Lung (tissue), 10 donors: ENCODE results near the gene GOLGA6L6. TPM values are rescaled to one million over a fixed set of nuclear protein-coding genes. Genes with fewer than 3 reads are reported as not detected.
"Not testable (repeated sequence)": the region's sequence is repeated elsewhere in the genome, so short reads cannot be mapped to it uniquely, and the experiment has no call there.

ENCODE experiments used
- ATAC-seq: fragments of 200-7000 bp; cut with Tn5 transposase; one replicate; pipeline ENCODE4 v1.9.1; 2020; ENCODE audit warnings: moderate number of reproducible peaks; ENCODE audit not compliant: insufficient read depth, low FRiP score
- DNase-seq, 3 donors: peaks; one replicate each; pipeline ENCODE4 v3.0.0-alpha.2; 2013 to 2017
- H3K27ac ChIP-seq, 2 donors: one replicate each; pipeline ENCODE4 v1.5.1; 2013; ENCODE audit warnings: mild to moderate bottlenecking in 2 of 2, moderate library complexity in 2 of 2, control low read depth in 1 of 2, inconsistent platforms in 1 of 2, low read depth in 1 of 2, low read length in 1 of 2
- H3K27me3 ChIP-seq, 3 donors: one replicate each; pipeline ENCODE4 v1.5.1; 2013; ENCODE audit warnings: low read length in 2 of 3; ENCODE audit not compliant: control insufficient read depth in 3 of 3, insufficient read depth in 3 of 3
- H3K36me3 ChIP-seq, 4 donors: one replicate each; pipeline ENCODE4 v1.5.1; 2013; ENCODE audit warnings: low read length in 4 of 4, mild to moderate bottlenecking in 1 of 4, moderate library complexity in 1 of 4; ENCODE audit not compliant: control insufficient read depth in 4 of 4, insufficient read depth in 4 of 4
- H3K4me1 ChIP-seq, 5 donors: one replicate each; pipeline ENCODE4 v1.5.1; 2013; ENCODE audit warnings: low read length in 5 of 5, mild to moderate bottlenecking in 2 of 5, moderate library complexity in 1 of 5; ENCODE audit not compliant: control insufficient read depth in 5 of 5, insufficient read depth in 5 of 5
- H3K4me3 ChIP-seq: one replicate; pipeline ENCODE4 v1.5.1; 2013; ENCODE audit warnings: mild to moderate bottlenecking, control low read depth, moderate library complexity
- H3K9ac ChIP-seq, 2 donors: one replicate each; pipeline ENCODE4 v1.5.1; 2013; ENCODE audit warnings: low read length in 2 of 2, control low read depth in 1 of 2; ENCODE audit not compliant: insufficient read depth in 1 of 2
- H3K9me3 ChIP-seq, 4 donors: one replicate each; pipeline ENCODE4 v1.5.1; 2013; ENCODE audit warnings: low read length in 3 of 4, mild to moderate bottlenecking in 1 of 4, moderate library complexity in 1 of 4; ENCODE audit not compliant: control insufficient read depth in 4 of 4, insufficient read depth in 3 of 4
- WGBS, 2 donors: extraction: QIAGEN DNeasy Blood & Tissue Kit; methylation state at CpG; one replicate each; pipeline ENCODE4 v1.1.7; 2013; 5-methylcytosine and 5-hydroxymethylcytosine counted together
- polyA plus RNA-seq, 2 donors: library from polyadenylated mRNA; stranded (reverse); fragments of 200-250 nt; gene quantifications; one replicate each; pipeline ENCODE4 v1.2.1, GENCODE V29; 2013
- total RNA-seq, 2 donors: library from RNA; depleted of rRNA in 1 of 2; stranded (reverse); fragments of >200 nt in 1 of 2; gene quantifications; one replicate each; pipeline ENCODE4 v1.2.1, GENCODE V29; 2014 to 2021
- donor health status: Bipolar disorder and iron deficiency.
- donor health status: healthy.
- donor health status: DM: yes; HTN: yes; CAD: no.

GOLGA6L6 gene
- total and polyA plus RNA-seq, 4 donors = not detected

GRCh38 chr15:20505926-20506658 is 35.5 kb downstream of the GOLGA6L6 start:
- not testable (repeated sequence) for ATAC-seq, H3K4me1 ChIP-seq, H3K4me3 ChIP-seq, H3K9me3 ChIP-seq, H3K36me3 ChIP-seq, H3K9ac ChIP-seq, DNase-seq, H3K27me3 ChIP-seq
- H3K27ac ChIP-seq = peak overlapping the region in 1 of 2 donors; percentile 60
- 35 to 39% methylated on average over 17 to 36 of the region's 87 CpGs for WGBS, 2 donors

- H3K9me3 ChIP-seq, H3K36me3 ChIP-seq, DNase-seq, H3K4me3 ChIP-seq, H3K27me3 ChIP-seq, ATAC-seq, H3K4me1 ChIP-seq, H3K27ac ChIP-seq, H3K9ac ChIP-seq: not testable (repeated sequence)
- no CpG with 5 or more reads among the region's 3 CpGs for WGBS, 2 donors
Observed at GRCh38 chr15:20502839-20503238, 38.8 kb downstream of the GOLGA6L6 start.

GRCh38 chr15:20501512-20502222 is 39.9 kb downstream of the GOLGA6L6 start:
- DNase-seq, H3K9me3 ChIP-seq, H3K36me3 ChIP-seq, H3K27ac ChIP-seq, H3K4me3 ChIP-seq, H3K9ac ChIP-seq, ATAC-seq, H3K4me1 ChIP-seq, H3K27me3 ChIP-seq: not testable (repeated sequence)
- WGBS, 2 donors = no CpG with 5 or more reads among the region's 5 CpGs

- WGBS, 2 donors = 88 to 89% methylated on average over 4 to 6 of the region's 9 CpGs
Observed at GRCh38 chr15:20497781-20498180, 43.8 kb downstream of the GOLGA6L6 start.

GRCh38 chr15:20493035-20493434 is 48.6 kb downstream of the GOLGA6L6 start:
- not testable (repeated sequence) for H3K4me3 ChIP-seq, H3K27ac ChIP-seq, H3K27me3 ChIP-seq, H3K4me1 ChIP-seq, DNase-seq, ATAC-seq, H3K36me3 ChIP-seq, H3K9me3 ChIP-seq, H3K9ac ChIP-seq
- 89 to 97% methylated on average over 2 to 3 of the region's 5 CpGs for WGBS, 2 donors

More at GRCh38 chr15:20497781-20498180, 43.8 kb downstream of the GOLGA6L6 start:
- H3K27ac ChIP-seq, DNase-seq, H3K27me3 ChIP-seq, H3K4me3 ChIP-seq, H3K9me3 ChIP-seq, H3K9ac ChIP-seq, H3K4me1 ChIP-seq, ATAC-seq, H3K36me3 ChIP-seq: not testable (repeated sequence)

- not testable (repeated sequence) for H3K36me3 ChIP-seq, H3K27ac ChIP-seq, H3K4me3 ChIP-seq, H3K9me3 ChIP-seq, H3K4me1 ChIP-seq, H3K9ac ChIP-seq, DNase-seq, H3K27me3 ChIP-seq, ATAC-seq
- 70 to 83% methylated on average over 2 of the region's 4 CpGs for WGBS, 2 donors
Observed at GRCh38 chr15:20492598-20492997, 49.0 kb downstream of the GOLGA6L6 start.

GRCh38 chr15:20489320-20489719 is 52.3 kb downstream of the GOLGA6L6 start:
- 85 to 88% methylated on average over 3 of the region's 4 CpGs for WGBS, 2 donors
- H3K36me3 ChIP-seq, H3K4me1 ChIP-seq, DNase-seq, H3K9ac ChIP-seq, H3K4me3 ChIP-seq, H3K9me3 ChIP-seq, H3K27me3 ChIP-seq, ATAC-seq, H3K27ac ChIP-seq: not testable (repeated sequence)
